Activated naive CD8-positive, alpha-beta T cell treated with anti-CD3 and anti-CD28 coated beads, Interleukin-2, amount 10 ng/mL, durations not matched to agents 7 days and 5 days (primary cell): ENCODE data around the gene JOSD2. TPM values are rescaled to one million over a fixed set of nuclear protein-coding genes. Genes with fewer than 3 reads are reported as not detected.

Source experiments
- ATAC-seq: fragments of 150-1000 bp; cut with Tn5 transposase; one replicate; pipeline ENCODE4 v1.10.0; 2021; ENCODE audit warnings: low read depth, moderate library complexity
- POLR2A ChIA-PET: fragments of 350-600 bp; sonication (Branson Sonifier 250); formaldehyde crosslinking; loops from one replicate; lab custom pipeline; 2021; ENCODE audit warnings: antibody characterized with exemption; lab: Charles Lee
- DNase-seq: peaks from one replicate; pipeline ENCODE4 v3.0.0; 2021
- H3K27ac Mint-ChIP-seq: one replicate; pipeline ENCODE4 v1.8.0; 2022; ENCODE audit warnings: mild to moderate bottlenecking, mixed read lengths
- H3K27me3 Mint-ChIP-seq: one replicate; pipeline ENCODE4 v1.8.0; 2022; ENCODE audit warnings: mild to moderate bottlenecking, moderate library complexity, mixed read lengths
- H3K36me3 Mint-ChIP-seq: one replicate; pipeline ENCODE4 v1.8.0; 2021; ENCODE audit warnings: mild to moderate bottlenecking, mixed read lengths
- H3K4me1 Mint-ChIP-seq: one replicate; pipeline ENCODE4 v1.8.0; 2021; ENCODE audit warnings: mixed read lengths
- H3K4me3 Mint-ChIP-seq: one replicate; pipeline ENCODE4 v1.8.0; 2022; ENCODE audit warnings: mild to moderate bottlenecking, moderate library complexity, mixed read lengths
- H3K9me3 Mint-ChIP-seq: one replicate; pipeline ENCODE4 v1.8.0; 2021; ENCODE audit warnings: mixed read lengths
- total RNA-seq, 2 experiments: library from RNA; stranded (reverse); gene quantifications; one replicate each; pipeline ENCODE4 v1.2.3, GENCODE V29; 2021

The JOSD2 gene
- total RNA-seq, 2 experiments from 2014 or later: 31.5 to 37.3 TPM

DNA sequence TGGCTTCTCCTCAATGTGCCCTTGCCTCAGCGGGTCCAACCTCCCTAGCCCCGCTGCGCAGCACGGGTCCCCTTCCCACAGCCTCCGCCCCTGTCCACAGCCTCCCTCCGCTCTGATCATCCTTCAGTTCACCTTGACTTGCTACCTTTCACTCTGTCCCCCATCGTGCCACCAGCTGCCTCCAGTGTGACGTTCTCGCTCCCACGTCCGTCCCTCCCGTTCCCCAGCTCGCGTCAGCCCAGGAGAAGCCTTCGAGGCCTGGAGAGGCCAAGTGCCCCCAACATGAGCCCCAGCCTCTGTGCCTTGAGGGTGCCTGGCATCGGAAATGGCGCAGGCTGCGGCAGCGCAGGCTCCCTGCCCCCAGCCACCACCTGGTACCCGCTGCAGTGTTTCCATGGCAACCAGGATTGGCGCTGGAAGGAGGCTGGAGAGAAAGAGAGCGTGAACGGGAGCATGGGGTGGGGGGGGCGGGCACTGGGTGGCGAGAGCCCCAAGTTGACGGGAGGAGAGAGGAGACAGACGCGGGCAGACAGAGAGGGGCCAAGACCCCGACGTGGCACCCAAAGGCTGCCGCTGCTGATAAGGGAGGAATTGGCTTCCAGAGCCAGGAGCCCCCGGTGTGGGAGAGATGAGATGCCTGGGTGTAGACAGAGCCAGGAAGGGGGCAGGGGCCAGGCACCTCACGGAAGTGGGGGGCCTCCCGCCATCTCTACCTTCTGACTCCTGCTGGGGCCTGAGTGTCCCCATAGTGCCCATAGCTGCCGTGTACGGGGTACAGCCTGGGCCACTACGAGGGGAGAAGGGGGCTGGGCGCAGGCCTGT lies 3.6 kb upstream of the JOSD2 start:
- no peak for DNase-seq
- peak overlapping the region; percentile 42 for H3K27ac Mint-ChIP-seq
- peak overlapping the region; percentile 18 for H3K4me3 Mint-ChIP-seq
- no peaks in the 10 kb centered on the region for H3K36me3 Mint-ChIP-seq
- no peak for ATAC-seq
- H3K4me1 Mint-ChIP-seq: peaks cover 14% of the 10 kb centered on the region
- POLR2A ChIA-PET: no interaction called here
- no peaks in the 10 kb centered on the region for H3K9me3 Mint-ChIP-seq
- H3K27me3 Mint-ChIP-seq: peaks cover 8% of the 10 kb centered on the region

DNA sequence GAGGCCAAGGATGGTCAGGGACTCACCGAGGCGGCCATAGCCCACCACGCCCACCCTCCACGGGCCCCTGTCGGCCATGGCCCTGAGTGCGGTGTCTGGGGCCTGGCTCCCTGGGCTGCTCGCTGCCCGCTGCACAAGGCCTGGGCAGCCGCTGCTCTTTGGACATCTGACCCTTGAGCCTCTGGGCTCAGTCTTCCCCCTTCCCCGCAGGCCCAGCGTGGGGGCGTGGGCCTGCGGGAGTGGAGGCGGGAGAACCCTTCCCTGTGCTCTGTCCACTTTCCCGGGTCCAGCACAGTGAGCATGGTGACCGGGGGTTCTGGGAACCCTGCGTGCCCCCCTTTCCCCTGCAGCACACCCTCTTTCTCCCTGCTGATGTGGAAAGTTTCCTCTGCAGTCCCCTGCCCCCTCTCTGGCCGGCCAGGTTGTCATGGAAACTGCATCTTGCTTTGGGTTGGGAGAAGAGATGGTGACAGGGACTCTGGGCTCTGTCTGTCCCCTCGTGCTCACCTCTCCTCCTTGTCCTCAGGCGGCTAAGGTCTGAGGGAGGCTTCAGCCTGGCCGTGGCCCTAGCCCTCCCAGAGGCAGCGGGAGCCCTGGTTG lies 2.9 kb upstream of the JOSD2 start, which contains the start of gene ASPDH:
TSS of gene ASPDH (minus strand) at position 168 of the 600 bp plus-strand sequence. CDS start at position 78, 90 bp downstream.
- no peak for ATAC-seq
- Mint-ChIP-seq H3K27me3 (peaks cover 6% of the 10 kb centered on the region), H3K27ac (peak within 1 kb of the TSS; percentile 42), H3K36me3 (peaks cover under 1% of the 10 kb centered on the region), H3K4me1 (peaks cover 16% of the 10 kb centered on the region), H3K4me3 (peak within 1 kb of the TSS; percentile 18), H3K9me3 (no peaks in the 10 kb centered on the region)
- POLR2A ChIA-PET: no interaction called here
- DNase-seq: no peak

DNA sequence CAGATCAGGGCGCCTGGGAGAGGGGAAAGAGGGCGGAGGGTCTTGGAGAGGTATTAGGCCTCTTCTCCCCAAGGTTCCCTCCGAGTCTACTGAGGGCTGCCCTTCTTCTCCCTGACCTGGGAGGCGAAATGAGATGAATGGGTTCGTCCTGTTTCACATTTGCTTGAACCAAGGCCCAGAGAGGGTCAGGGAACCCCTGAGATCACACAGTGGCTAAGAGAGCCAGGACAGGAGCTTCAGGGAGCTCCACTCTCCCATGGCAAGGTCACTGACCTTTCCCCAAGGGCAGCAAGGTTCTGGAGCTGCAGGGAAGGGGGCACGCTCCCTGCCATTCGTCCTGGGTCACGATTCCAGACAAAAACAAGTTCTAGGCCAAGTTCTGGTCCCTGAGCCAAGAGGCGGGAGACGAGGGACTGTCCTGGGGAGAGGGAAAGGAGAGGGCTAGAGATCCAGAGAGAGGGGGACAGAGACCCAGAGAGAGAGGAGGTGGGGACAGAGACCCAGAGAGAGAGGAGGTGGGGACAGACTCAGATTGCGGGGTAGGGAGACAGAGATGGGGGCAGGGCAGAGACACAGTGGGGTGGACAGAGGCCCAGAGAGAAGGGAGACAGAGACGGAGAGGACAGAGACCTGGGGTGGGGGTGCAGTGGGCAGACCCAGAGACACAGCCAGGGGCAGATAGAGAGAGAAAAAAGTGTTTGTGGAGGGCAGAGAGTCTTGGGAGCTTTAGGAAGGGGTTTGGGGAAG lies 2.2 kb upstream of the JOSD2 start:
- peaks cover 6% of the 10 kb centered on the region for H3K27me3 Mint-ChIP-seq
- H3K36me3 Mint-ChIP-seq: peaks cover 3% of the 10 kb centered on the region
- ATAC-seq: no peak
- no peak overlapping the region for H3K4me3 Mint-ChIP-seq
- H3K27ac Mint-ChIP-seq: no peak overlapping the region
- POLR2A ChIA-PET: interaction anchor here (0.6 kb wide), 1 partner anchor 29 kb away, joined by 3 read pairs; no protein-coding TSS in a partner anchor
- peaks cover 18% of the 10 kb centered on the region for H3K4me1 Mint-ChIP-seq
- no peak for DNase-seq
- H3K9me3 Mint-ChIP-seq: no peaks in the 10 kb centered on the region

DNA sequence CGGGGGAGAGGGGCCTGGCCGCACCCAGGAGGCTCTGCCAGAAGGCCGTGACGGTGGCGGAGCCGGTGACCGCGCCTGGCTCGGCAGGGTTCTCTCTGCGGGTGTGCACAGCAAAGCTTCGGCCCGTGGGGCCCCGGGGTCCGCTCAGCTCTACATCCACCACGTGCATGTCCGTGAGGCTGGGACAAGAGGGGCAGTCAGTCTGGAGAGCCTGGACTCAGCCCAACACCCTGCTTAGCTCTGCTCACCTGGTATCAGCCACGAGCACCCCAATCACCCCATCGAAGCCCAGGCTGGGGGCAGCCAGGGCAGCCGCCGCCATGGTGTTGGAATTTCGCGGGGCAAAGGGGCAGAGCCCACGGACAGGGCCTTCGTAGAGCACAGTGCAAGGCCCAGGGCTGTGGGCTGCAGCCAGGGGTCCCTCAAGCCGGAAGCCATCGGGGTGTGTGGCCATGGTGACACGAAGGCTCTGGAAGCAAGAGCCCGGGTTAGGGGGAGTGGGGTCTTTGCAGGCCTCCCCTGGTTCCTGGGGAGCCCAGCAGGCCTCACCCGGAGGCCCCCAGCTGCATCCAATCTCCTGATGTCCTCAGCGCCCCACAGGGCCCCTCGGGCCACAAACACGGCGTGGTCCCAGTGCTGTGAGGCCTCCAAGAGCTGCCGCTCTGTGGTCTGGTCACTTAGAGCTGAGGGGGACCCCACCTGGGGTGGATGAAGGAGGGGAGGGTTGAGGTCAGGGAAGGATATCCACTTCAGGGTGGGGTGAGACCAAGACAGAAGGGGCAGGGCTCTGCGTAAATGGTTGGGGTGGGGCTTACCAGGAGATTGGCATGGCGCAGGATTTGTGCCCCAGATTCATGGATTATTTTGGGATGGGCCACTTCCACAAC lies 1.4 kb upstream of the JOSD2 start:
- Mint-ChIP-seq H3K4me3 (no peak overlapping the region), H3K4me1 (peaks cover 18% of the 10 kb centered on the region), H3K9me3 (no peaks in the 10 kb centered on the region), H3K27me3 (peaks cover 6% of the 10 kb centered on the region), H3K27ac (no peak overlapping the region), H3K36me3 (peaks cover 3% of the 10 kb centered on the region)
- POLR2A ChIA-PET: interaction anchor here (0.6 to 1.1 kb wide), 3 partner anchors 26 to 486 kb away, joined by 3 to 4 read pairs (median 3); partner anchors contain the start of gene ZNF473
- ATAC-seq (no peak), DNase-seq (no peak)

DNA sequence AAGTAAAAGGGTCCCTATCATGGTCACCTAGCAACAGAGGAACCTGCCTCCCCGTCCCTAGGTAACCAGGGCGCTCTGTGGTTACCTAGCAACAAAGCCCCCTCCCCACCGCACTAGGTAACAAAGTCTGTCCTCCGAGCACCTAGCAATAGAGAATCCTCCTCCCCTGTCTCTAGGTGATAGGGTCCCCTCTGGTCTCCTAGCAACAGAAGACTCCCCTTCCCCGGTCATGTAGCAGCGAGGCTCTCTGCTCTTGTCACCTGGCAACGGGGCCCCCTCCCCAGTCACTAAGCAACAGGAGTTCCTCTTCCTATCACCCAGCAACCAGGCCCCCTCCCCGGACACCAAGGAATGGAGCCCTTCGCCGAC lies 307 bp downstream of the JOSD2 start:
- no peak for DNase-seq
- peaks cover 18% of the 10 kb centered on the region for H3K4me1 Mint-ChIP-seq
- peaks cover 3% of the 10 kb centered on the region for H3K27me3 Mint-ChIP-seq
- peaks cover 8% of the 10 kb centered on the region for H3K36me3 Mint-ChIP-seq
- no peaks in the 10 kb centered on the region for H3K9me3 Mint-ChIP-seq
- peak overlapping the region; percentile 100 for H3K27ac Mint-ChIP-seq
- POLR2A ChIA-PET: interaction anchor here (0.5 to 1.5 kb wide), 17 partner anchors 10 to 621 kb away, joined by 3 to 7 read pairs (median 4); partner anchors contain the start of genes GARIN5A, KCNC3 and POLD1
- no peak for ATAC-seq
- peak overlapping the region; percentile 99 for H3K4me3 Mint-ChIP-seq

DNA sequence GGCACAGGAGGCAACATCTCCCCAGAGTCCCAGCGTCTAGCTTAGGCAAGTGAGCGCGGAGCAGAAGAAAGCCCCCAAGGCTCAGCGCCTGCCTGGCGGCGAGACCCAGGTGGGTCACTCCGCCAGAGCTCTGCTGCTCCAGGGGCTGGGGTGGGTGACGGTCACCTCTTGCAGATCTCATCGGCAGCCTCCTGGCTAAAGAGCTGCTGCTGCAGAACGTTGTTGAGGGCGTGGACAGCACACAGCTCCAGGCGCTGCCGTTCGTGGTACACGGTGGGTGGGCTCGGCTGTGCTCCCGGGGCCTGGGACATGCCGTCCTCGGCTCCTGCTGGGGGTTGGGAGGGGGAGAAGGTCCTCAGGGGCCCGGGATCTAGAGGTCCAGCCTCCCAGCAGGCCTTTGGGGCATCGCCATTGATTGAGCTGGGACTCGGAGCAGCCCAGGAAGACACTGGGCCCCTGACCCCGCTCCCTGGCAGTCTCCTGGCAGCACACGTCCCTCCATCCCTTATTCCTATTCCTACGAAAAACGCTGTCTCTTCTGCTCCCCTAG lies 795 bp downstream of the JOSD2 start:
- POLR2A ChIA-PET: interaction anchor here (0.5 to 1.5 kb wide), 2 partner anchors 9 to 22 kb away, joined by 3 read pairs; no protein-coding TSS in a partner anchor
- no peak for DNase-seq
- H3K27me3 Mint-ChIP-seq: peaks cover 2% of the 10 kb centered on the region
- H3K9me3 Mint-ChIP-seq: no peaks in the 10 kb centered on the region
- peak overlapping the region; percentile 100 for H3K27ac Mint-ChIP-seq
- H3K4me1 Mint-ChIP-seq: peaks cover 18% of the 10 kb centered on the region
- peak overlapping the region; percentile 99 for H3K4me3 Mint-ChIP-seq
- H3K36me3 Mint-ChIP-seq: peaks cover 8% of the 10 kb centered on the region
- ATAC-seq: no peak

DNA sequence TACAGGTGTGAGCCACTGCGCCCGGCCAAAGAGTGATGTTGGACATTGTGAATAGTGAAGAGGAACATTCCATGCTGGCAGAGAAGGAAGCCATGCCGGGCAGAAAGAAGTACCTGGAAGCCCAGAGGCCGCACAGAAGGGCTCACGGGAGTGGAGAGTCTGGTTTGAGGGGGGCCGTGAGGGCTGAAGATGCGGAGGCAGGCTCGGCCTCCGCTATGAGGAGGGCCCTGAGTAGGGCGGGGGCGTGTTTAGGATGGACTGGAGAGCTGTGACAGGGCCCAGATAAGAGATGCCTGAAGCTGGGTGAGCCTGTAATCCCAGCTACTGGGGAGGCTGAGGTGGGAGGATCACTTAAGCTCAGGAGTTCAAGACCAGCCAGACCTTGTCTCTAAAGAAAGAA lies 1.6 kb downstream of the JOSD2 start:
- POLR2A ChIA-PET: interaction anchor here (0.6 kb wide), 1 partner anchor 76 kb away, joined by 3 read pairs; no protein-coding TSS in a partner anchor
- Mint-ChIP-seq H3K9me3 (no peaks in the 10 kb centered on the region), H3K27me3 (peaks cover 2% of the 10 kb centered on the region), H3K36me3 (peaks cover 8% of the 10 kb centered on the region), H3K27ac (peak overlapping the region; percentile 71), H3K4me1 (peaks cover 18% of the 10 kb centered on the region), H3K4me3 (peak overlapping the region; percentile 33)
- ATAC-seq (no peak), DNase-seq (no peak)

DNA sequence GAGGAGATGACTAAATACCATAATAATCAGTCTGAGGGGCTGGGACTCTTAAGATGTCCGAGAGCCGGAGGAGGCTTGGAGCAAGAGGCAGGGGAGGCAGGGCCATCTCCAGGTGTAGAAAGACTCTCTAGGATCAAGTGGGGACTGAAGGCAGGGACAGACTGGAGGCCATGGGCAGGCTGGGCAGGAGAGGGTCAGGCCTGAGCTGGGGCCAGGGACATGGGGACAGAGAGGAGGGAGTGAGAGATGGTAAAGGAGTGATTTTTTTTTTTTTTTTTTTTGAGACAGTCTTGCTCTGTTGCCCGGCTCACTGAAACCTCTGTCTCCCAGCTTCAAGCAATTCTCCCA lies 2.2 kb downstream of the JOSD2 start:
- Mint-ChIP-seq H3K4me3 (peak overlapping the region; percentile 29), H3K36me3 (peaks cover 8% of the 10 kb centered on the region), H3K27me3 (peaks cover 2% of the 10 kb centered on the region), H3K27ac (peak overlapping the region; percentile 73), H3K9me3 (no peaks in the 10 kb centered on the region), H3K4me1 (peaks cover 18% of the 10 kb centered on the region)
- ATAC-seq (no peak), DNase-seq (no peak)
- POLR2A ChIA-PET: interaction anchor here (0.6 to 0.7 kb wide), 2 partner anchors 75 to 1062 kb away, joined by 3 read pairs; no protein-coding TSS in a partner anchor

DNA sequence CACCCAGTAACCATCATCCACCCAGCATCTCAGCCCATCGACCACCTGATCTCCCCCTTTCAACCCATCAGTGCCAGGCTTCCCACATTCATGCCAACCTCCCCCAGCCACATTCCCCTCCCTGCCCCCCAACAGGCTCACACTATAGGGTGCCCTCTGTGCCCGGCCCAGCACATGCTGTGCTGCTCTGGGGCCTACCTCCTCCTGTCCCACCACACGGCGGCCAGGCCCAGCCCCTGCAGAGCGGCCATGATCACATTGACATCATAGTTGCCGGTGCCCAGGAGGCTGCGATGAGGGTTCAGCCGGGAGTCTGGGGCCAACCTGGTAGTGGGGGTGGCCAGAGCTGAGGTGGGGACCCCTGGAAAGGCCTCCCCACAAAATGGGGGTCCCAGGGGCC lies 3.6 kb downstream of the JOSD2 start:
- Mint-ChIP-seq H3K4me3 (no peak overlapping the region), H3K9me3 (no peaks in the 10 kb centered on the region), H3K27ac (no peak overlapping the region), H3K4me1 (peaks cover 17% of the 10 kb centered on the region), H3K27me3 (no peaks in the 10 kb centered on the region), H3K36me3 (peaks cover 8% of the 10 kb centered on the region)
- POLR2A ChIA-PET: no interaction called here
- DNase-seq: no peak
- ATAC-seq: no peak

DNA sequence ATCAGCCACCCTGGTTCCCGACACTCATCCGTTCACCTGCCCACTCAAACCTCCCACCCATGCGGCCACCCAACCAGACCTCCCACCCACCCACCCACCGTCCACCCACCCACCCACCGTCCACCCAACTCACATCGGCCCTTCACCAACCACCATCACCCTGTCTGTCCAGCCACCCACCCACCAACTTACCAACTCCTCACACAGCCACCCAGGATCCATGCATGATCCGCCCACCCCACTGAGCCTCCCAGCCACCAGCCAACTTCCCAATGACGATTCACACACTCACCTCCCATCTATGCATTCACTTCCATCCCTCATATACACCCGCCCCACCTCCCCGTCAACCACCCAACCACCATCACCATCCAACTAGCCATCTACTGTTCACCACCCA lies 4.3 kb downstream of the JOSD2 start:
- ATAC-seq (no peak), DNase-seq (no peak)
- H3K36me3 Mint-ChIP-seq: peaks cover 8% of the 10 kb centered on the region
- no peaks in the 10 kb centered on the region for H3K27me3 Mint-ChIP-seq
- H3K4me1 Mint-ChIP-seq: peaks cover 15% of the 10 kb centered on the region
- H3K27ac Mint-ChIP-seq: no peak overlapping the region
- H3K9me3 Mint-ChIP-seq: no peaks in the 10 kb centered on the region
- POLR2A ChIA-PET: no interaction called here
- H3K4me3 Mint-ChIP-seq: no peak overlapping the region

DNA sequence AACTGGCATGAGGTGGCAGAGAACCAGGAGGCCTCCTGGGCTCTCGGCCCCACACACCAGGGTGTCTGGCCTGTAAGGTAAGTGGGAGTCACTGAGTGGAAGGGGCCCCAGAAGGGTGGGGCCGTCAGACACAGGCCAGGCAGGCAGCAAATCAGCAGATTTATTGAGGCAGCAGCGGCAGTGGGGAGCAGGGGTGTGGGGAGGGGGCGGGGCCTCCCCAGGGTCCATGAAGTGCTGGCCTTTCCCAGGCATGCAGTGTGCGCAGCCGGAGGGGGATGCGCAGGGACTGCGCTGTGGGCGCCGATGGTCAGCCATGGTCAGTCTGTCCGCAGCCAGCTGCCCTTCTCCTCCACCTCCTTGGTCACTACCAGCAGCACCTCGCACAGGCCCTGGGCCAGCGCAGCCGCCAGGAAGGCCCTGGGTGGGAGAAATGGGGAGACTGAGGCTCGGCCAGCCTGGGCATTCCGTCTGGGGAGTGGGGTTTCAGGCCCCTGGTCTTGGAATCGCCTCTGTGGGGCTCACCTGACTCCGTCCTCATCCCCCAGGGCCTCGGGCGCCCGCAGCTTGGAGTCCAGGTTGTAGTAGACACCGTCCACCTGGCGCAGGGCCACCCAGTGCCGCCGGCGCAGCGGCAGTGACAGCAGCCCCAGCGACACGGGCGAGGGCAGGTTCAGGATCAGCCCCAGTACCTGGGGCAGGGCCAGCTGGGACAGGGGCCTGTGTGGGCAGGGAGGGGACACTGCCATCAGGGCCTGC lies 5.0 kb downstream of the JOSD2 start:
- Mint-ChIP-seq H3K27ac (no peak overlapping the region), H3K9me3 (no peaks in the 10 kb centered on the region), H3K36me3 (peaks cover 8% of the 10 kb centered on the region), H3K4me3 (no peak overlapping the region), H3K27me3 (no peaks in the 10 kb centered on the region), H3K4me1 (peaks cover 12% of the 10 kb centered on the region)
- ATAC-seq: no peak
- no peak for DNase-seq
- POLR2A ChIA-PET: no interaction called here
